ENCODE data around the gene A3GALT2.

Gene A3GALT2

GRCh38 chr1:33261344-33261743, 59.6 kb downstream of the A3GALT2 start:
- Histone ChIP-seq H3K27ac (no peak overlapping the region), H3K27me3 (no peaks in the 10 kb centered on the region), H4K20me1 (peaks cover 88% of the 10 kb centered on the region), H3K9ac (no peak overlapping the region), H3K9me3 (no peaks in the 10 kb centered on the region), H3K4me2 (no peak overlapping the region), H3K4me3 (no peak overlapping the region), H3K4me1 (peaks cover 31% of the 10 kb centered on the region), H3K36me3 (peaks cover 60% of the 10 kb centered on the region)
- no peak for TF ChIP-seq Cebpa-rat (IDR thresholded peaks at IDR 0.05)

DNA sequence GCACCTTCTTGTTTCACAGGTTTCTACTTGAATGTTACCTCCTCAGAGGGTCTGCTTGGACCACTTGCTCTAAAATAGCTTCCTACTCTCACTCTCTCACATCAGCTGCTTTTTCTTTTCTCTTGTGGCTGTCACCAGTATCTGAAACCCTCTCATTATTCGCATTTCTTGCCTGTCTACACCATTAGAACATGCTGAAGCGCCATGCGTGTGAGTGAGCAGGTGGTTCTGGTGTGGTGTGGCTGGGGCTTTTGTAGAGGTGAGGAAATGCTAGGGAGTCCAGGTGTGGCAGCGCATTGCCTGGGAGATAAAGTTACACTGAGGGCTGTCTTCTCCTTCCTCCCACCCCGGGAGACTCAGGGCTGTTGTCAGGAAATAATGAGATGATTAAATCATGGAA, 60.5 kb downstream of the A3GALT2 start:
- peaks cover 51% of the 10 kb centered on the region for H3K36me3 ChIP-seq
- H3K27ac ChIP-seq, result no peak overlapping the region
- H4K20me1 ChIP-seq, result peaks cover 79% of the 10 kb centered on the region
- no peak overlapping the region for H3K9ac ChIP-seq
- no peak overlapping the region for H3K4me2 ChIP-seq
- H3K4me1 ChIP-seq, result peaks cover 35% of the 10 kb centered on the region
- no peaks in the 10 kb centered on the region for H3K27me3 ChIP-seq
- no peaks in the 10 kb centered on the region for H3K9me3 ChIP-seq
- H3K4me3 ChIP-seq, result no peak overlapping the region
- no peak for TF ChIP-seq Cebpa-rat (IDR thresholded peaks at IDR 0.05)

DNA sequence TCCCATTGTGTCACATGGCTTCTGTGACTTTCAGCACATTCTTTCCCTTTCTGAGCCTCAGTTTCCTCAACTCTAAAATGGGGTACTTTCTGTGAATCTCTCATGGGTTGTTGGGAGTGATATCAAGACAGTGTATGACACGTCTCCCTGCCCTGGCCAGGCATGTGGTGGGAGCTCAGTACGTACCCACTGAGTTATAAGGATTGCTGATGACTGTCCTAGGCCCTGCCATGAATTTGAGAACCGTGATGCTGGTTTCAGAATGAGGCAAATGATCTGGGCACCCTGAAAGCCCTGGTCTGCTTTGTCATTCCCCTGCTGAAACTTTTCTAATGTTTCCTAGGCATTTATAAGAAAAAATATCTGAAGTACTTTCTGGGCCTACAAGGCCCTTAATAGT, 61.0 kb downstream of the A3GALT2 start:
- H3K27ac ChIP-seq, result no peak overlapping the region
- peaks cover 73% of the 10 kb centered on the region for H4K20me1 ChIP-seq
- H3K9me3 ChIP-seq, result no peaks in the 10 kb centered on the region
- no peak overlapping the region for H3K9ac ChIP-seq
- no peak overlapping the region for H3K4me3 ChIP-seq
- H3K4me2 ChIP-seq, result 0 out of 2 replicates have a peak overlapping the region, but pooled peaks have one; percentile 100
- peaks cover 48% of the 10 kb centered on the region for H3K36me3 ChIP-seq
- H3K4me1 ChIP-seq, result peaks cover 40% of the 10 kb centered on the region
- no peaks in the 10 kb centered on the region for H3K27me3 ChIP-seq
- no peak for TF ChIP-seq Cebpa-rat (IDR thresholded peaks at IDR 0.05)

DNA sequence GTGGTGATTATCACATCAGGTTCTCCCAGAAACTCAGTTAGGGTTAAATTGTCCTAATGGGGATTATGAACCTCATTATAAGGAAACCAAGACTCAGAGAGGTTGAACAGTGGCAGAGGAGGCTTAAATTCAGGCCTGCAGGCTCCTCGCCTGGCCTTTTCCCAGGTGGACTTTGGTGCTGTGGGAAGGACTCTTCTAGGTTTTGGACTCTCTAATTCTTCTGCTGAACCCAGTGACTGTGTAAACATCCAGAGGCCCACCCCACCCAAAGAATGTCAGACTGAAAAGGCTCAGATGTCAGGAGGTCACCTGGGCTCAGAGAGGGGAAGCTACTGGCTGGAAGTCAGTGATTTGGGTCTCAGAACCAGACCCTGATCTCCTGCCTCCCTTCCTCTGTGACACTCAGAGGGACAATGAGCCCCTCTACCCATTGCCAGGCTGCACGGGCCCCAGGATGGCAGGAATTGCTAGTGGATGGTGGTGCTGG, 62.1 kb downstream of the A3GALT2 start:
- Histone ChIP-seq H3K4me1 (peaks cover 41% of the 10 kb centered on the region), H3K36me3 (peaks cover 38% of the 10 kb centered on the region), H3K9ac (peak overlapping the region; percentile 97; the same call in 1 of the 2 replicates), H3K4me3 (no peak overlapping the region; the same call in 1 of the 2 replicates), H3K4me2 (peak overlapping the region; percentile 100), H3K27ac (no peak overlapping the region), H3K27me3 (no peaks in the 10 kb centered on the region), H3K9me3 (no peaks in the 10 kb centered on the region), H4K20me1 (peaks cover 63% of the 10 kb centered on the region)
- TF ChIP-seq Cebpa-rat (IDR thresholded peaks at IDR 0.05), result no peak

GRCh38 chr1:33257772-33258712, 62.9 kb downstream of the A3GALT2 start:
- peak overlapping the region; percentile 97 for H3K9ac ChIP-seq
- H3K4me2 ChIP-seq, result peak overlapping the region; percentile 100
- no peaks in the 10 kb centered on the region for H3K27me3 ChIP-seq
- no peak for TF ChIP-seq Cebpa-rat (IDR thresholded peaks at IDR 0.05)
- peak overlapping the region; percentile 94 for H3K27ac ChIP-seq
- no peaks in the 10 kb centered on the region for H3K9me3 ChIP-seq
- H3K4me3 ChIP-seq, result peak overlapping the region; percentile 78
- peaks cover 41% of the 10 kb centered on the region for H3K4me1 ChIP-seq
- H3K36me3 ChIP-seq, result peaks cover 37% of the 10 kb centered on the region
- peaks cover 55% of the 10 kb centered on the region for H4K20me1 ChIP-seq

DNA sequence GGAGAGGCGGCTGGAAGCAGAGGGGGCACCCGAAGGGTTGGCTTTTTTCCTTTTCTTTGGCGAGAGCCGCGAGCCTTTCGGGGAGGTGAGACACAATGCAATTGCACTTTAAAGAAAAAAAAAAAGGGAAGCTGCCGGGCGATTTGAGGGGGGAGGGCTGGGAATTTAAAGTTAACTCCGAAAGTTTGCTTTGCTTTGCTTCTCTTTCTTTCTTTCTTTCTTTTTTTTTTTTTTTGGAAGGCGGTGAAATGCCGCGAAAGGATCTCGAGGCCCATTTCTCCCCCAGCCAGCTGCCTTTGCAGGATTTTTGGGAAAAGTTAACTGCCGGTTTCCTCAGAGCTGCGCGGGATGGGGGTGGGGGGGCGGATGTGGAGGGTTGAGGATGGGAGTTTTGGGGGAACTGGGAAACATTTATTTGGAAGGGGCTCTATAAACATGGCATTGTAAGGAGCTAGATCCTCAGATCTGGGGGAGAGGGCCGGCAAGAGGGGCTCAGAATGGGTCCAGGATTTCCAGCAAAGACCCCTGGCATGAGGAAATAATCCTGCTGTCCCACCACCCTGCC, 63.6 kb downstream of the A3GALT2 start:
- peak overlapping the region; percentile 94 for H3K27ac ChIP-seq
- H3K4me2 ChIP-seq, result peak overlapping the region; percentile 100
- TF ChIP-seq Cebpa-rat (IDR thresholded peaks at IDR 0.05), result no peak
- H4K20me1 ChIP-seq, result peaks cover 47% of the 10 kb centered on the region
- peaks cover 30% of the 10 kb centered on the region for H3K36me3 ChIP-seq
- peaks cover 41% of the 10 kb centered on the region for H3K4me1 ChIP-seq
- no peaks in the 10 kb centered on the region for H3K27me3 ChIP-seq
- H3K4me3 ChIP-seq, result peak overlapping the region; percentile 78
- peak overlapping the region; percentile 97 for H3K9ac ChIP-seq
- no peaks in the 10 kb centered on the region for H3K9me3 ChIP-seq

All from BLaER1 (cell line).